Measurements from ENCODE around the gene PRR14L.
"Not testable (repeated sequence)": the region's sequence is repeated elsewhere in the genome, so short reads cannot be mapped to it uniquely, and the experiment has no call there.

PRR14L gene

DNA sequence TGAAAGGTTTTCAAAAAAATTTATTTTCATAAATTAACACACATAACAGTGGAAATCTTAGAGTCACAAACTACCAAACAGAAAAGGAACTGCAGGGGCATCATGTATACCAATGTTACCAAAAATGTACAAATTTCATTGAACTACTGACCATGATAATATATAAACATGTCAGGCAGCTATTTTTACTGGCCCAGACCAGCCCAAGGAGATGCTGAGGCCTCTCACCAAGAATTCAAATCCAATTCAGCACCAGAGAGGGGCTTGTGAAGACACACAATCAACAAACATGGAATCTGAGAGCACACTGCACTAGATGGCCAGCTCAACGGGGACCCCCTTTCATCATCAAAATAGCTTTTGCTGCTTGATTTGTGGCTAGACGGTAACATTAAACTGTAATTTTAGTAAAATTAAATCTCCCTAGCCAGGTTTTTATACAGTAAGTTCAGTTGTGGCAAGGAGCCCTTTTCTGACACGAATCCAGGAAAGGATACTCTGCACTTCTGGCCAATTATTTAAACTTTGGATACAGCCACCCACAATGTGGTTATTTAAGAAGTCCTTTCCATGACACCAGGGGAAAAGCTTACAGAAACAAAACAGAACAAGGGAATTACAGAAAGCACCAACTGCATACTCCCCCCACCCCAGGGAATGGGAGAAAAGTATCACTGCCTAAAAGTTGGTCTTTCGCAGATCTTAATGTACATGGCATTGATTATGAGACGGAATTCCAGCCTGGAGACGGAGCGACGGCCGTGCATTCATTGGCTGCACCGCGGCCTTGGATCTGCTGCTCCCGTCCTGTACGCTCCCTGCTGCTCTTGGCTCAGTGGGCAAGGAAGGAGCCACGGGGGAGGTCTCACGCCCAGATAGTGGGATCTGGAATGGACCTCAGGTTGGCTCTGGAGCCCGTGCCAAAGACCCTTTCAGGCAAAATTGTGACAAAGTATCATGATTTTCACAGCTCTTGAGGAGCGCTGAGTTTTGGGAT lies 68.3 kb downstream of the PRR14L start:
- DNase-seq, result no peak

DNA sequence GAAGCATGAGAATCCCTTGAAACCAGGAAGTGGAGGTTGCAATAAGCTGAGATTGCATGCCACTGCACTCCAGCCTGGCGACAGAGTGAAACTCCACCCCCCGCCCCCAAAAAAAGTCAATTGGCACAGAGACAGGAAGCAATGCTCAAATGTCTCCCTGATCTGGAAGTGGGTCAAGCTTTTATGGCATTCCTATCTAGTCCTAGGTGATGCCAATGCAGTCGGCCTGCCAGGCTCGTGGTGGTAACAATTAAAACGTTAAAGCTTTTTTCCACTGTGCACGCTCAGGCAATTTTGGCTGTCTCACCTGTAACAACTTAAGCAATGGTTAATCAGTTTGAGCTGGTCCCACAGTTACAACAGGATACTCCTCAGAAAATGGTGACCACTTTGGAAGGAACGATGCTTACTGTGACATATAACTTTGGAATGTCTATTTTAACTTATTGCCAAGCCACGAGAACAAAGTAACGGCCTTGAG lies 69.0 kb downstream of the PRR14L start:
- no peak for DNase-seq

DNA sequence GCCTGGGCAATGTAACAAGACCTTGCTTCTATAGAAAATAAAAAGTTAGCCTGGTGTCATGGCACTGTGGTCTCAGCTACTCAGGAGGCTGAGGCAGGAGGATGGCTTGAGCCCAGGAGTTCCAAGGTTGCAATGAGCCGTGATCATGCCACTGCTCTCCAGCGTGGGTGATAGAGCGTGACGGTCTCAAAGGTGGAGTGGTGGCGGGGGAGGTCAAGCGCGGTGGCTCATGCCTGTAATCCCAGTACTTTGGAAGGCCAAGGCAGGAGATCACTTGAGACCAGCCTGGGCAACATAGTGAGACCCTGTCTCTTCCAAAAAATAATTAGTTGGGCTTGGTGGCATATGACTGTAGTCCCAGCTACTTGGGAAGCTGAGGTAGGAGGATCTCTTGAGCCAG lies 71.2 kb downstream of the PRR14L start:
- no peak for DNase-seq

DNA sequence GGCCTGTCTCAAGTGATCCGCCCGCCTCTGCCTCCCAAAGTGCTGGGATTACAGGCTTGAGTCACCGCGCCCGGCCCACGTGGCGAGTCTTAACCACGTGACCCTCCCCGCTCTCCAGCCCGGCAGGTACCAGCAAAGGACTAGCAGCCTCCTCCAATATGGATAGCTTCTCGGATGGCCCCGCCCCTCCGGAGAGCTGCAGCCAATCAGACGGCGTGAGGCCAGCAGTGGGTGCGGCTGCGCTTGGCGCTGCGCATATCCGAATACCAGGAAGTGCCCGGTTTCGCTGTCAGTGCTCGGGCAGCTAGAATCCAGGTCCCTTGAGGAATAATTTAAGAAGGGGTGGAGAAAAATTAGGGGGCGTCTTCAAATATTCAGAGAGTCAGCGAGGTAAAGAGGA lies 73.2 kb downstream of the PRR14L start:
- DNase-seq, result peak; percentile 55

DNA sequence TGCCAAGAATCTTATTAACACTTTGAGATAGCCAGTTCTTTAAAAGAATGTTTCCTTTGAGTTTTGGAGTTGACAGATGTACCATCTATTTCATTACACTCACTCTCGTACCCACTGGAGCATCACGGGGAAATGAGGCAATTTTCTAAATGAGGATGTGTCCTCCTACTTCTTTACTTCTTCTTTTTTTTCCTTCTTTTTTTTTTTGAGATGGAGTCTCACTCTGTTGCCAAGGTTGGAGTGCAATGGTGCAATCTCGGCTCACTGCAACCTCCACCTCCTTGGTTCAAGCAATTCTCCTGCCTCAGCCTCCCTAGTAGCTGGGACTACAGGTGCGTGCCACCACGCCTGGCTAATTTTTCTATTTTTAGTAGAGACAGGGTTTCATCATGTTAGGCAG lies 75.7 kb downstream of the PRR14L start:
- not testable (repeated sequence) for DNase-seq

DNA sequence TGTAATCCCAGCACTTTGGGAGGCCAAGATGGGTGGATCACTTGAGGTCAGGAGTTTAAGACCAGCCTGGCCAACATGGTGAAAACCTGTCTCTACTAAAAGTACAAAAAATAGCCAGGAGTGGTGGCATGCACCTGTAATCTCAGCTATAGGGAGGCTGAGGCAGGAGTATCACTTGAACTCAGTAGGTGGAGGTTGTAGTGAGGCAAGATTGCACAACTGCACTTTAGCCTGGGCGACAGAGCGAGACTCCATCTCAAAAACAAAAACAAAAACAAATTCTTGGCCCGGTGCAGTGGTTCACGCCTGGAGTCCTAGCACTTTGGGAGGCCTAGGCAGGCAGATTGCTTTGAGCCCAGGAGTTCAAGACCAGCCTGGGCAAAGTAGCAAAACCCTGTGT lies 81.1 kb downstream of the PRR14L start:
- DNase-seq, result not testable (repeated sequence)

DNA sequence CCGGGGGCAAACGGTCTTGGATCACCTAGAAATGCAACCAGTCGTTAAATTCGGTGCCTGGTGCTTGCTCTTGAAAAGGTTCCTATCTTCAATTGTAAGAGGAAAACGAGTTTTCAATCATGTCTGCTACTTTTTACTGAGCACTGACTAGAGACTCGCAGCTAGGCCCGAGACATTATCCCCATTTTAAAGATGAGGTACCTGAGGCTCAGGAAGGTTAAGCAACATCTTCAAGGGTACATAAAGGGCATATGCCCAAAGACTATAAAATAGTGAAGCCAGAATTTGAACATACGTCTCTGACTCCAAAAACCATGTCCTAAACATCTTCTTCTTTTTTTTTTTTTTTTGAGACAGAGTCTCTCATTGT lies 87.3 kb downstream of the PRR14L start:
- no peak for DNase-seq

DNA sequence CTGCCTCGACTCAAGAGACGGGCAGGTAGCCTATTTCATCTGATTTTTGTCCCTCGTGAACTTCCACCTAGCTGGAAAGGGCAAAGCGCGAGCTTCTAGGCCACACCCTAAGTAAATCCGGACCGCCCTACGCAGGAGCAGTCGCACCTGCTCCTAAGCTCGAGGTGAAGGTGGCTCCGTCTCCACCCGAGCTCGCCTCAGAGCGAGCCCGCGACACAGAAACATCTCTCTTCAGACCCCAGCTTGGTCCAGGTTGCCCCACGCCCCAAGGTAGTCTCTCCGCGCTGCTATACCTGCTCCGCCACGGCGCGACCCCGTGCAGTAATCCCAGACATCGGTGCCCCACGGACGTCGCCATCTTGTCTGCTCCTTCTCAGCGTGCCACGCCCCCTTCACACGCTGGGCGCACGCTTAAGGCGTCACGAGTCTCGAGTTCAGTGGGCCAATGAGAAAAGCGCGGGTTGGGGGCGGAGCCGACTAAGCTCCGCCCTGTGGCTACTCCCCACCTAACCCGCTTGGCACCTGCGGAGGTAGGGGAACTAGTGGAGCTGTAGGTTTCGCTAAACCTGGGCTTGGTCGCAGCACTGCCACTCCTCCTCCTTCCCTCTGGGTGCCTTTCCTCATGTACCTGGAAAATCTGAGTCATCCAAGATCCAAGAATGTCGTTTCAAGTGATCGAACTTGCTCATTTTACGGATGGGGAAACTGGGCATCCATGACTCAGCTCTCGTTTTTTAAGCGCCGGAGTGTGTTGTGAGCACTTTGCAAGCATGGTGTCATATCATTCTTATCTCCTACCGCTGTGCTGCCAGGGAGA lies 87.9 kb downstream of the PRR14L start, which contains the start of gene PISD:
Gene PISD, minus strand, starts transcription at position 365 of the 817 bp plus-strand sequence. Its CDS starts 7 bp downstream, at position 358.
- DNase-seq, result peak; percentile 85

DNA sequence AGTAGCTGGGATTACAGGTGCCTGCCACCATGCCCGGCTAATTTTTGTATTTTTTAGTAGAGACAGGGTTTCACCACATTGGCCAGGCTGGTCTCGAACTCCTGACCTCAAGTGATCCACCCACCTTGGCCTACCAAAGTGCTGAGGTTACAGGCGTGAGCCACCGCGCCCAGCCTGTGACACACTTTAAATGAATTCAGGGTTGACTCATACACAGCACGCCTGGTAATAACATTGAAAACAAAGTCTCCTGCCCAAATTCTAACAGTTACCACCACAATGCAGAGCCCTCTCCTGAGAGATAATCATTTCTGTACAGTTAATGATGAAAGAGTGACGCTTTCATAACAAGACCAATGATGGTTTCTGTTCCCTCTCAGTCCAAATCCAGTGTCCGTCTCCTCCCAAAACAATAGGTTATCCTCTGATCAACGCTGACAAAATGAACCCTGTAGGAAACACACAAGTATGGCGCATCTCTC lies 89.0 kb downstream of the PRR14L start:
- not testable (repeated sequence) for DNase-seq

DNA sequence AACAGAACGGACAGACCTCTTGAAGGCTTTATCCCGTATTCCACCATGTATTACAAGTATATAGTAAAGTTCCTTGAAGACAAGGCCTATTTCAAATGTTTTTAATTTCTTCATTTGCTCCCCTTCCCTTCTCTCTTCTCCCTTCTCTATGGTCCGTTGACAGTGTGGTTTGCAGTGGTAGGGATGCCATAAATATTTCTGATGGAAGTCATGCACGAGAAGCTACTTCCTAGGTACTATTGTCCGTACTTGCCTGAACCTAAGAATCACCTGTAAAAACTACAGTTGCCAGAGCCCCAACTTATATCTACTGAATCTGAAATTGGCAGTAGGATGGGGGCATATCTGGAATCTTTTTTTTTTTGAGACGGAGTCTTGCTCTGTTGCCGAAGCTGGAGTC lies 90.7 kb downstream of the PRR14L start:
- no peak for DNase-seq

DNA sequence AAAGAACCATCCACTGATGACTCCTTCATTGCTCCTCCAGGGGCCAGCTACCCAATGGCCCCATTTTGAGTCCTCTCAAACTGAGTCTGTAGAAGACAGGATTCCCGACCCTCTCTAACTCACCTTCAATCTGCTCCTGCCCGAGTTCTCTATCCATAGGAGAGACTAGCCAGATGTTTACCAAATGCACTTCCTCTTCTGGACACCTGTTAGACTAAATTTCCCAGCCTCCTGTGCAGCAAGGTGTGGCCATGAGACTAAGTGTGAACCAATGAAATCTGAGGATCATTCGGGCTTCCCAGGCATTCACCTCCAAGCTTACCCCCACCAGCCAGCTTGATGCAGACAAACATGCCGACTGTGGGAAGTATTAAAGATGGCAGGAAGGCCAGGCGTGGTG lies 95.5 kb downstream of the PRR14L start:
- DNase-seq, result no peak

DNA sequence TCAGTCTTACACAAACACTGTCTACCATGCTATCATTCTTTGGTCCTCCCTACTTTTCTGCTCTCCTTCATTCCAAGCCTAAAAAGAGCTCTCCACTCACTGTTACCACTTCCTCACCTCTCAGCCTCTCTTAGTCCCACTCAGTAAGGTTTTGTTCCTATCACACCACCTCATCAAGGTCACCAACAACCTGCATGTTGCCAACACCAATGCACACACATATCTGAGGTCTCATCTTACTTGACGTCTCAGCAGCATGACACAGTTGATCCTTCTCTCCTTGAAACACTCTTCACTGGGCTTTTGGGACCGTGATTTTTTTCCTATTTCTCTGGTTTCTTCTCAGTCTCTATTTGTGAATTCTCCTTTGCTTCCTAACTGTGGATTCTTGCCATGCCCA lies 96.0 kb downstream of the PRR14L start:
- no peak for DNase-seq

DNA sequence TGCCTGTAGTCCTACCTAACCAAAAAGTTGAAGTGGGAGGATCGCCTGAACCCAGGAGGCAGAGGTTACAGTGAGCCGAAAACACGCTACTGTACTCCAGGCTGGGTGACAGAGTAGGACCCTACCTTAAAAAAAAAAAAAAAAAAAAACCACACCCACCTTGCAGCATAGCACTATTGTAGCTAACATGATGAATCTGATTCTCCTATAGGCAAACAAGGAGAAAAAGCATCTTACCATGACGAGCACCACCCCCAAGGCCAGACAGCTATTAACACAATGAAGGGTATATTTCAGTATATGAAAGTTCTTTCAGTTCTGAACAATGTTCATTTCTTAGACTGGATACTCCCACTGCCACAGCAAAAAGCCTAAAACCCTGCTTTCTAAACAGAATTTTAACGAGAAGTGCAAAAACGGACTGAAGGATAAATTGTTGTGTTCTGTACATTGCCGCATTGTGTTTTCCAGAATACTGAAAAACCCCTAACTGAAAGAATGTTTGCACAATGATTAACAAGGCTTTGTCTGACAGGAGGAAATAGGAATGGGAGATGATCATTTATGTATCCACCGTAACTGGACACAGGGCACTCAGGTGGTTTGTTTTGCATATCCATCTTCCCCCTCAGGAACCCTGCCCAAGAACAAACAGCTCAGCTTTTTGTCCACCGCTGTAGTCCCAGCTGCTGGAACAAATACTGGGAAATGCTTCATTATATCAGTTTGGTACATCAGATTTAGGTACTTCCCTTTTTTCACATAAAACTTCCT lies 96.8 kb downstream of the PRR14L start:
- DNase-seq, result no peak

DNA sequence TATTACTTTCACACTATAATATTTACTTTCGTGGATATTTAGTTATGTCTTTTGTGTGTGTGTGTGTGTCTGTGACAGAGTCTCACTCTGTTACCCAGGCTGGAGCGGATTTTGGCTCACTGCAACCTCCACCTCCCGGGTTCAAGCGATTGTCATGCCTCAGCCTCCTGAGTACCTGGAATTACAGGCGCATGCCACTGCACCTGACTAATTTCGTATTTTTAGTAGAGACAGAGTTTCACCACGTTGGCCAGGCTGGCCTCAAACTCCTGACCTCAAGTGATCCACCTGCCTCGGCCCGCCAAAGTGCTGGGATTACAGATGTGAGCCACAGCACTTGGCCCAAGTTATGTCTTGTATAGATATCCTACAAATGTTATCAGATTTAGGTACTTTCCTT lies 97.8 kb downstream of the PRR14L start:
- DNase-seq, result no peak

DNA sequence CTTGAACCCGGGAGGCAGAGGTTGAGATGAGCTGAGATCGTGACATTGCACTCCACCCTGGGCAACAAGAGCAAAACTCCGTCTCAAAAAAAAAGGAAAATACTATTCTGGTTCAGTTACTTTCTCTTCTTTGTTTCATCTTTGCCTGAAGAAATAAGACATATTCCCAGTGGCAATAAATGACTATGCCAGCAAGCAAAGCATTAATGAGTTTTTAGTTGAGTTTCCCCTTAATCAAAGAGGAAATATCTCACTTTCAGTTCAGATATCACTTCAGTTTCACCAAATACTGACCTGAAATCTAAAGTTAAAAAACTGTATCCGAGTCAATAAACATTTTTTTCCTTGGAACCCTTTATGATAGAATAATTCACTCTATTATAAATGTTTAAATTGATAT lies 98.3 kb downstream of the PRR14L start:
- no peak for DNase-seq

DNA sequence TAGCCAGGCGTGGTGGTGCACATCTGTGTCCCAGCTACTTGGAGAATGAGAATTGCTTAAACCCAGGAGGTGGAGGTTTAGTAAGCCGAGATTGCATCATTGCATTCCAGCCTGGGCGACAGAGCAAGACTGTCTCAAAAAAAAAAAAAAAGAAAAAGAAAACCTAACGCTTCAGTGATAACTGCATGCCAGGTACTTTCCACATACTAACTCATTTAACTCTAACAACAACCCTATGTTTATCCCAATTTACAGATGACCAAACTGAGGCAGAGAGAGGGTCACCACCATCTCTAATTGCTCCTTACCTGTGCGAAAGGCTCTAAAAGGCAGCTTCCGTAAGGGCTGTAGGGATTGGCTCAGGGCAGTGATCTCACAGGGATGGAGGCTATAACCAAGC lies 99.5 kb downstream of the PRR14L start:
- no peak for DNase-seq

DNA sequence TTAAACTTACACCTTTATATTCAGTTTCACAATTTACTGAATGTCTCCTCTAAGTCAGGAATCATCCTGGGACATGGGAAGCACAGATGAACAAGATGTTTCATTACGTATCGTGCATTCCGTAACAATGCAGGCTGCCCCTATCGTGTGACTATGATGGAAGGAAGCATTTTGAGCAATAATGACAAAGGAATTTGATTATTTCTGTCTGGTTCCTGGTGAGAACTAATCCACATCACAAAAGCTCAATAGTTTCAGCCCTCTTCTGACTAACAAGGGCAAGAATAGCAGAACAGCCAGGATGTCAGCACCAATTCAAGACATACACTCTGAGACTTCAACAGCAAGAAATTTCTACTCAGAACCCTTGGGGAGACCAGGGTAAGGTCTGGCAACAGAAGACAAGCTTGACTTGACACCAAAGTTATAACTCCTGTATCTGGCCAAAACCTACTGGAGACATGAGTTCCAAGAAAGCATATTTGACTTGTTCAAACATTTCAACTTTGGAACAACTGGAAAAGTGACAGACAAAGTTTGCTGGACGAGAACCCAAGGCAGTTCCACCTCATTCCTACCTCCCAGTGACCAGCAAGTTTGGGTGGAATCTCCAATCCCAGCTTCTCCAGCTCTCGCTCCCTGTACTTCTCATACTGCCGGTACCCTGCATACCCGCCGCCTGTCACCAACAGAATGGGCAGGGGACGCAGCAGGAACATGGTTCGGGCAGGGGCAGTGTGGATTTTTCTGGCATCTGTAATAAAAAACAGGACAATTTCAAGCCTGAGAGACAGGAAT lies 102.2 kb downstream of the PRR14L start:
- DNase-seq, result no peak

DNA sequence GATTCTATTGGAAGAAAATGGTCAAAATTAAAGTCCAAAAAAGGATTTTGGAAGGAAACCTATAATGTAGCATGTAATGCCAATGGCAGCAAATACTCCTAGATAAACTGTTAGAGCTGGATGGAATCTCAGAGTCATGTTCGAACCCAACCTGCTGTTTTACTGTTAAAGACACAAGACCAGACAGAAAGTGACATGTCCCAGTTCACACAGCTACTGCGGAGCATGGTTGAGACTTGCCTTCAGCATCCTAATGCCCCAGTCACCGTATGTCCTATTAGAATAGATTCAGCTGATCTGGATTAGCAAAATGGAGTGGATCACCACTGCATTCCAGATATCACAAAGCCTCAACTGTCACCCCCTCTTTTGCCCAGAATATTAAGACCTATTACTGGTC lies 102.9 kb downstream of the PRR14L start:
- DNase-seq, result no peak

DNA sequence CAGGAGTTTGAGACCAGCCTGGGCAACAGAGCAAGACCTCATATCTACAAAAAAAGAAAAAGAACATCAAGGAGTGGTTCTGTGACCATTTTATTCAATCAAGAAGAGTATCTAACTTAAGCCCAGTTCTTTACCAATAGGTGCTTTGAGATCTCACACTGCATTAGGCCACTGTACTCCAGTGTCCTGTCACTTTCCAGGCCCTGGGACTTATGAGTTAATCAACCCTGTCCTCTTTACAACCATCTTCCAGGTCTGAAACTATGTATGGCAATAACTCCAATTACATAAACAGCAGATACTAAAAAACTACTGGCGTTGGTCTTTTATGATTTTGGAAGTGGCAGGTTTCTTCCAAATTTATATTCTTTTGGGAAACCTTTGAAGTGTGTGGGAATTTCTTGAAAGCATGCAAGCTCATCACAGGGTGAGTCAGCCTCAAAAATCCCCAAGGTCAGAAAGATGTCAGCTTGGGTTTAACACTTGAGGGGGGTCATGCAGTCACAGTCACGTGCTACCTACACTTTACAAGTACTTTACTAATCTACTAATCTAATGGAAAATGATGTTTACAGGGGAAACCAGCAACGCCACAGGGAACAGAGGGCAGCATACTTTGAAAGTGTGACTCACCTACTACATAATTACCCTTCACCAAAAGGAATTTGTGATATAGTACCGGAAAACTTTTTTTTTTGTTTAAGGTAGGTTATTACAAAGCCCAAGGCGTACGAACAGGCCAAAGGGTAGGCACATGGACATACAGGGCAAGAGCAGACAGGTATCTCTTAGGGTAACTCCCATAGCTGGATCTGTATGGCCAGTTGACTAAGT lies 103.5 kb downstream of the PRR14L start:
- DNase-seq, result no peak

DNA sequence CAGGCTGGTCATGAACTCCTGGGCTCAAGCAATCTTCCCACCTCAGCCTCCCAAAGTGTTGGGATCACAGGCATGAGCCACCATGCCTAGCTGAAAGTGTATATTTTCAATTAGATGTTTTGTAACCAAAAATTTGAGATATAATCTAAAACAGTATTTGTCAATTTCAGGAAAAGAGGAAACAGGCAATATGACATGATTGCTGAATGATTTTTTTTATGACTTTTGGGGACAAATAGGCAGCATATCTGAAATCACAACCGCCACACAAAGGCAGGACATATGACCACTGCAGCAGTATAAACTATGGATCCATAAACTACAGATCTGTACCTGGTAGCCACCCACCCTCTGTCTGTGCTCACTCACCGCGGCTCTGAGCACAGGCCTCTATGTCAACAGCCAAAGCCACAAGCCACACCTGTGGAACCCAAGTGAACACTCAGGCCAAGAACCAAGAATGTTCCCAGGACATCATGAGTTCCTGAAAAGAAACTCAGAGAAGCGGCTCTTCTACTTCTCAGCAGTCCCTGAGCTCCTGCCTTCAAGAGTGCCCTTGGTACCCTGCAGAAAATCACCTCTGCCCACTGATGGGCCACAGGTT lies 110.4 kb downstream of the PRR14L start:
- no peak for DNase-seq

Data from NCI-H510A (cell line).